Osteocyte (in vitro differentiated cells): ENCODE measurements around the gene MGAM2. TPM values are rescaled to one million over a fixed set of nuclear protein-coding genes. Genes with fewer than 3 reads are reported as not detected.

Experiments used
- DNase-seq: peaks from one replicate; pipeline ENCODE4 v3.0.0; 2021; ENCODE audit warnings: mixed read lengths; ENCODE audit not compliant: unreplicated experiment; ENCODE audit errors: extremely low spot score
- H3K27ac Mint-ChIP-seq: one replicate; pipeline ENCODE4 v1.8.0; 2021; ENCODE audit warnings: mild to moderate bottlenecking, mixed read lengths; ENCODE audit not compliant: unreplicated experiment
- H3K27me3 Mint-ChIP-seq: one replicate; pipeline ENCODE4 v1.8.0; 2021; ENCODE audit warnings: mixed read lengths; ENCODE audit not compliant: unreplicated experiment
- H3K36me3 Mint-ChIP-seq: one replicate; pipeline ENCODE4 v1.8.0; 2021; ENCODE audit warnings: mixed read lengths; ENCODE audit not compliant: unreplicated experiment
- H3K4me1 Mint-ChIP-seq: one replicate; pipeline ENCODE4 v1.8.0; 2021; ENCODE audit warnings: mixed read lengths; ENCODE audit not compliant: unreplicated experiment
- H3K4me3 Mint-ChIP-seq: one replicate; pipeline ENCODE4 v1.8.0; 2021; ENCODE audit warnings: mild to moderate bottlenecking, moderate library complexity, mixed read lengths; ENCODE audit not compliant: unreplicated experiment
- H3K9me3 Mint-ChIP-seq: one replicate; pipeline ENCODE4 v1.8.0; 2021; ENCODE audit warnings: mixed read lengths; ENCODE audit not compliant: unreplicated experiment
- CTCF ChIP-seq: fragments of 200-600 bp; sonication (generic); IDR thresholded peaks from 2 replicates; pipeline ENCODE4 v1.5.0; 2021; ENCODE audit warnings: antibody characterized with exemption, mild to moderate bottlenecking, moderate library complexity
- total RNA-seq: library from RNA; stranded (reverse); gene quantifications from 2 replicates; pipeline ENCODE4 v1.2.1, GENCODE V29; 2021

MGAM2 gene
- total RNA-seq, 1 donor from 2014 or later, result not detected

DNA sequence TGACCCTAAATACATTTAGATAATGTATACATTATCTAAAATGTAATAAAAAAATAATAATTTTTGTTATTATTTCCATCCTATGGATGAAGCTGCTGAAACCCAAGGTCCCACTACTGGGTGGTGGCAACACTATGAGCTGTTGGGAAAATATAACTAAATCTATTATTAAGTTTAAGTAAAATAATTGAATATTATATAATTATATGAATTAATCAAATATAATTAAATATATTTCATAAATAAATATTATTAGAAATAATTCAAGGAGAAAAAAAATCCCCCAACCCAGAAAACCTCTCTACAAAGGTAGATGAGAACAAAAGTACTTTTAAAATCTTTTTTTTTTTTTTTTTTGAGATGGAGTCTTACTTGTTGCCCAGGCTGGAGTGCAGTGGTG, 138.4 kb downstream of the MGAM2 start:
- TF ChIP-seq CTCF, result no peak
- Mint-ChIP-seq H3K4me1 (peaks cover 2% of the 10 kb centered on the region), H3K4me3 (no peak overlapping the region), H3K9me3 (no peaks in the 10 kb centered on the region), H3K27me3 (no peaks in the 10 kb centered on the region), H3K27ac (no peak overlapping the region), H3K36me3 (no peaks in the 10 kb centered on the region)
- DNase-seq, result no peak

- H3K4me3 Mint-ChIP-seq, result no peak overlapping the region
- no peak overlapping the region for H3K27ac Mint-ChIP-seq
- H3K4me1 Mint-ChIP-seq, result peaks cover 2% of the 10 kb centered on the region
- no peak for DNase-seq
- H3K27me3 Mint-ChIP-seq, result no peaks in the 10 kb centered on the region
- TF ChIP-seq CTCF, result no peak
- H3K9me3 Mint-ChIP-seq, result no peaks in the 10 kb centered on the region
- no peaks in the 10 kb centered on the region for H3K36me3 Mint-ChIP-seq
Measured at GRCh38 chr7:142250705-142251104, 139.2 kb downstream of the MGAM2 start.

- no peak for TF ChIP-seq CTCF
- Mint-ChIP-seq H3K9me3 (peaks cover 3% of the 10 kb centered on the region), H3K27me3 (no peaks in the 10 kb centered on the region), H3K4me3 (no peak within 1 kb of the TSS), H3K4me1 (no peaks in the 10 kb centered on the region), H3K27ac (no peak within 1 kb of the TSS), H3K36me3 (no peaks in the 10 kb centered on the region)
- DNase-seq, result no peak
Measured at GRCh38 chr7:142257958-142258357, 146.4 kb downstream of the MGAM2 start, which contains the start of gene PRSS58. PRSS58 (minus strand) TSS chr7:142258058; CDS start chr7:142257707, 351 bp downstream.

DNA sequence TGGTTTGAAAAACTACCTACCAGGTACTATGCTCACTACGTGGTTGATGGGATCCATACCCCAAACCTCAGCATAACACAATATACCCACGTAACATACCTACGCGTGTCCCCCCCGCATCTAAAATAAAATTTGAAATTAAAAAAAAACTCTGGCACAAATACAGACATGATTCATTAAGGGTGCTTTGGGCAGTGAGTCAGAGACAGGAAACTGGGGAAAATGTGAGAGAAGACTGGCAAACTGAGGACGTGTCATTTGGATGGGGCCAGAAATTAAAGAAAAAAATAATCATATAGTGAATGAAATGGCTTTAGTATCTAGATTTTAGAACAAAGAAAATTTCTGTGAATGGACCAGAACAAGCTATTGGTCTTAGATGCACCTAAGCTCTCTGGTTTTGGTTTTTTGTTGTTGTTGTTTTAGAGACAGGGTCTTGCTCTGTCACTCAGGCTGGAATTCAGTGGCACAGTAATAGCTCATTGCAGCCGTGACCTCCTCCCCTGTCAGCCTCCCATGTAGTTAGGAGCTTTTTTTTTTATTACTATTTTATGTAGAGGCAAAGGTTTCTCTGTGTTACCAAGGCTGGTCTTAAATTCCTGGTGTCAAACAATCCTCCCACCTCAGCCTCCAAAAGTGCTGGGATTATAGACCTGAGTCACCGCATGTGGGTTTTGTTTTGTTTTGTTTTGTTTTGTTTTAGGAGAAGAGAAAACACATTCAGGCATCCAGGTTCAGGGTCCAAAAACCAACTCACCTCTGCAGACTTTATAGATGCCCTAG, 152.3 kb downstream of the MGAM2 start:
- DNase-seq, result no peak
- H3K4me3 Mint-ChIP-seq, result no peak overlapping the region
- peaks cover 3% of the 10 kb centered on the region for H3K9me3 Mint-ChIP-seq
- no peaks in the 10 kb centered on the region for H3K27me3 Mint-ChIP-seq
- no peak overlapping the region for H3K27ac Mint-ChIP-seq
- H3K4me1 Mint-ChIP-seq, result peaks cover 3% of the 10 kb centered on the region
- H3K36me3 Mint-ChIP-seq, result no peaks in the 10 kb centered on the region
- no peak for TF ChIP-seq CTCF

Other genes starting within 250 kb of the MGAM2 start
- not detected in 2 replicates for gene OR9A4, start 195.3 kb upstream of the MGAM2 start, total RNA-seq
- gene CLEC5A, start 164.7 kb upstream of the MGAM2 start, total RNA-seq, result not detected in 2 replicates
- not detected in 2 replicates for gene TAS2R38, start 137.9 kb upstream of the MGAM2 start, total RNA-seq
- not detected in 2 replicates for gene MGAM, start 115.8 kb upstream of the MGAM2 start, total RNA-seq
- gene PRSS58, start 146.3 kb downstream of the MGAM2 start, total RNA-seq, result not detected in 2 replicates